Suppressor macrophage (primary cell): ENCODE data around the gene GNA14.
A peak's percentile ranks its signal among the peaks of the same experiment; 100 is the strongest.
"Not testable (repeated sequence)": the region's sequence is repeated elsewhere in the genome, so short reads cannot be mapped to it uniquely, and the experiment has no call there.

Experiments used
- DNase-seq, 4 experiments: peaks; one replicate each; pipeline ENCODE4 v3.0.0-alpha.2; 2020 to 2022

Gene GNA14

GRCh38 chr9:77643871-77644270, 4.3 kb downstream of the GNA14 start:
- no peak for DNase-seq

GRCh38 chr9:77640741-77641580, 7.2 kb downstream of the GNA14 start:
- DNase-seq, result no peak

- DNase-seq, result no peak
These were observed 15.5 kb downstream of the GNA14 start for GRCh38 chr9:77632652-77633051.

GRCh38 chr9:77628864-77629263, 19.3 kb downstream of the GNA14 start:
- not testable (repeated sequence) for DNase-seq

- no peak for DNase-seq
These were observed 31.9 kb downstream of the GNA14 start for GRCh38 chr9:77616191-77616590.

GRCh38 chr9:77614645-77615044, 33.5 kb downstream of the GNA14 start:
- no peak for DNase-seq

GRCh38 chr9:77606526-77606925, 41.6 kb downstream of the GNA14 start:
- DNase-seq, result no peak

- no peak for DNase-seq
These were observed 42.5 kb downstream of the GNA14 start for GRCh38 chr9:77605449-77606220.

- no peak for DNase-seq
These were observed 43.8 kb downstream of the GNA14 start for GRCh38 chr9:77604316-77604715.

GRCh38 chr9:77602852-77603251, 45.3 kb downstream of the GNA14 start:
- DNase-seq, result no peak

- no peak for DNase-seq
These were observed 46.5 kb downstream of the GNA14 start for GRCh38 chr9:77601476-77602099.

- DNase-seq, result no peak
These were observed 47.3 kb downstream of the GNA14 start for GRCh38 chr9:77600810-77601209.

GRCh38 chr9:77599492-77599891, 48.6 kb downstream of the GNA14 start:
- DNase-seq, result no peak

GRCh38 chr9:77598991-77599390, 49.1 kb downstream of the GNA14 start:
- no peak for DNase-seq

- no peak for DNase-seq
These were observed 49.6 kb downstream of the GNA14 start for GRCh38 chr9:77598524-77598923.

GRCh38 chr9:77597057-77597456, 51.1 kb downstream of the GNA14 start:
- DNase-seq, result no peak

- DNase-seq, result peak; percentile 4 to 22 (median 13)
These were observed 52.6 kb downstream of the GNA14 start for GRCh38 chr9:77595426-77596095.

GRCh38 chr9:77594963-77595362, 53.2 kb downstream of the GNA14 start:
- DNase-seq, result no peak

GRCh38 chr9:77593528-77593927, 54.6 kb downstream of the GNA14 start:
- DNase-seq, result no peak

GRCh38 chr9:77592476-77592875, 55.6 kb downstream of the GNA14 start:
- peak in 2 of 4 experiments; percentile 3 to 23 for DNase-seq

- DNase-seq, result no peak
These were observed 58.9 kb downstream of the GNA14 start for GRCh38 chr9:77589046-77589795.
